Measurements from ENCODE around the gene REV3L.

Gene REV3L

GRCh38 chr6:111427341-111428116 lies 55.5 kb downstream of the REV3L start:
- no peak for DNase-seq
- Mint-ChIP-seq H3K36me3 (ENCODE audit: low read depth) (peaks cover 62% of the 10 kb centered on the region), H3K9me3 (peaks cover 53% of the 10 kb centered on the region), H3K27me3 (ENCODE audit: low read depth, poor library complexity) (peaks cover 4% of the 10 kb centered on the region), H3K27ac (no peak overlapping the region), H3K4me1 (peaks cover 20% of the 10 kb centered on the region), H3K4me3 (no peak overlapping the region)
- TF ChIP-seq CTCF (IDR thresholded peaks at IDR 0.05) = no peak

- H3K4me3 Mint-ChIP-seq = no peak overlapping the region
- no peak for DNase-seq
- peaks cover 43% of the 10 kb centered on the region for H3K9me3 Mint-ChIP-seq
- H3K27ac Mint-ChIP-seq = peak overlapping the region; percentile 54
- peaks cover 46% of the 10 kb centered on the region for H3K36me3 Mint-ChIP-seq (ENCODE audit: low read depth)
- no peak for TF ChIP-seq CTCF (IDR thresholded peaks at IDR 0.05)
- H3K4me1 Mint-ChIP-seq = peaks cover 15% of the 10 kb centered on the region
- H3K27me3 Mint-ChIP-seq (ENCODE audit: low read depth, poor library complexity) = no peaks in the 10 kb centered on the region
Observed at GRCh38 chr6:111423960-111424846, 58.8 kb downstream of the REV3L start.

GRCh38 chr6:111423055-111423633 lies 59.9 kb downstream of the REV3L start:
- H3K4me1 Mint-ChIP-seq = peaks cover 15% of the 10 kb centered on the region
- H3K27me3 Mint-ChIP-seq (ENCODE audit: low read depth, poor library complexity) = no peaks in the 10 kb centered on the region
- peaks cover 32% of the 10 kb centered on the region for H3K9me3 Mint-ChIP-seq
- TF ChIP-seq CTCF (IDR thresholded peaks at IDR 0.05) = no peak
- no peak overlapping the region for H3K4me3 Mint-ChIP-seq
- DNase-seq = no peak
- H3K36me3 Mint-ChIP-seq (ENCODE audit: low read depth) = peaks cover 36% of the 10 kb centered on the region
- H3K27ac Mint-ChIP-seq = peak overlapping the region; percentile 27

- Mint-ChIP-seq H3K4me3 (no peak overlapping the region), H3K36me3 (ENCODE audit: low read depth) (peaks cover 8% of the 10 kb centered on the region), H3K9me3 (peaks cover 4% of the 10 kb centered on the region), H3K27ac (no peak overlapping the region), H3K27me3 (ENCODE audit: low read depth, poor library complexity) (no peaks in the 10 kb centered on the region), H3K4me1 (peaks cover 16% of the 10 kb centered on the region)
- no peak for DNase-seq
- no peak for TF ChIP-seq CTCF (IDR thresholded peaks at IDR 0.05)
Observed at GRCh38 chr6:111418971-111419693, 63.9 kb downstream of the REV3L start.

GRCh38 chr6:111417946-111418345 lies 65.1 kb downstream of the REV3L start:
- no peak overlapping the region for H3K27ac Mint-ChIP-seq

More at GRCh38 chr6:111417946-111418345, 65.1 kb downstream of the REV3L start:
- peaks cover 8% of the 10 kb centered on the region for H3K36me3 Mint-ChIP-seq (ENCODE audit: low read depth)
- TF ChIP-seq CTCF (IDR thresholded peaks at IDR 0.05) = no peak
- H3K4me3 Mint-ChIP-seq = no peak overlapping the region
- H3K4me1 Mint-ChIP-seq = peaks cover 5% of the 10 kb centered on the region
- H3K27me3 Mint-ChIP-seq (ENCODE audit: low read depth, poor library complexity) = no peaks in the 10 kb centered on the region
- H3K9me3 Mint-ChIP-seq = peaks cover 4% of the 10 kb centered on the region
- no peak for DNase-seq

Data from nephron progenitor cell (in vitro differentiated cells).